C1 segment of cervical spinal cord (tissue), 14 donors: ENCODE measurements around the gene ATP6V1G2.
"Not testable (repeated sequence)": the region's sequence is repeated elsewhere in the genome, so short reads cannot be mapped to it uniquely, and the experiment has no call there.

ENCODE experiments used
- DNase-seq, 14 donors: peaks; one replicate each; lab custom pipeline; 2025; lab: John Stamatoyannopoulos, UW

The ATP6V1G2 gene

GRCh38 chr6:31529329-31530150 is 16.9 kb downstream of the ATP6V1G2 start:
- DNase-seq: no peak

- no peak for DNase-seq
These were observed 17.5 kb downstream of the ATP6V1G2 start, which contains the start of gene MCCD1 for GRCh38 chr6:31528821-31529328. TSS of gene MCCD1 (plus strand) at chr6:31528962. CDS start at chr6:31529015, 53 bp downstream.

DNA sequence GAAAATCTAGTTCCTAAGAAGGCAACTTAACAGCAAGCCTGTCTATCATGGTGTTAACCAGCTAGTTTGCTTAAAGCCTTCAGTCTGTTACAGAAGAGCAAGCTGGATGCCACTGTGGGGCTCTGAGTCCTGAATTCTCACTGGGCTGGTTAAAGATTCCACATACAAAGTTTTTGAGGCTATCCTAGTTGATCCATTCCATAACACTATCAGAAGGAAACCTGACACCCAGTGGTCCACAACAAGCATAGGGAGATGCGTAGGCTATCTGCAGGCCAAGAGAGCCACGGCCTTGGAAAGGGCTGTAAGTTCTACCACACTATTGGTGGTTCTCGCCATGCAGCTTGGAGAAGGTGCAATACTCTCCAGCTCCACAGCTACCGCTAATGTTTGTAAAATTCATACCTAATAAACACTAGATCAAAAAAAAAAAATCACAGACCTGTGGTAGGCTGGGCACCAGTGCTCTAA is 18.1 kb downstream of the ATP6V1G2 start:
- no peak for DNase-seq

GRCh38 chr6:31525932-31526591 is 20.3 kb downstream of the ATP6V1G2 start:
- no peak for DNase-seq

DNA sequence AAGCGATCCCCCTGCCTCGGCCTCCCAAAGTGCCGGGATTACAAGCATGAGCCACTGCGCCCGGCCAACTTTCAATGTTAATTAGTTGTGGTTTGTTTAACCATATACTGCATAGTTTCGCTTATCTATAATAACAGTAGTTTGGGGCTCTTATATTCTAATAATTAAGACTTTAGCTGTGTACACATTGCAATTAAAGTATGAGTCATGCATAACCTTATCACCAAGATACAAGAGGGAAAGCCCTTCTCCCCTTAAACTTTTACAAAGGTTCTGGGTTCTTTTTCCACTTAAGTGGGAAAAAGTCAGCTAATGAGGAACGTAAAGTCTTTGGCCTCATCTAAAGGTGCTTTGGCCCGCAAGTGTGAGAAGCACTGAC is 20.9 kb downstream of the ATP6V1G2 start:
- no peak for DNase-seq

DNA sequence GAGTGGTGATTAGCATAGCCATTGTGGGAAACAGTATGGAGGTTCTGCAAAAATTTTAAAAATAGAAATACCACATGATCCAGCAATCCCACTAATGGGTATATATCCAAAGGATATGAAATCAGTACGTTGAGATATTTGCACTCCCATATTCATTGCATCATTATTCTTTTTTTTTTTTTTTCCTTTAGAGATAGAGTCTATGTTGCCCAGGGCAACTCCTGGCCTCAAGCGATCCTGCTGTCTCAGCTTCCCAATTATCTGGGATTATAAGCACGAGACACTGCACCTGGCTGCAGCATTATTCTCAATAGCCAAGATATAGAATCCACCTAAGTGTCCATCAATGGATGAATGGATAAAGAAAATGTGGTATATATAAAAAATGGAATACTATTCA is 24.6 kb downstream of the ATP6V1G2 start:
- no peak for DNase-seq

DNA sequence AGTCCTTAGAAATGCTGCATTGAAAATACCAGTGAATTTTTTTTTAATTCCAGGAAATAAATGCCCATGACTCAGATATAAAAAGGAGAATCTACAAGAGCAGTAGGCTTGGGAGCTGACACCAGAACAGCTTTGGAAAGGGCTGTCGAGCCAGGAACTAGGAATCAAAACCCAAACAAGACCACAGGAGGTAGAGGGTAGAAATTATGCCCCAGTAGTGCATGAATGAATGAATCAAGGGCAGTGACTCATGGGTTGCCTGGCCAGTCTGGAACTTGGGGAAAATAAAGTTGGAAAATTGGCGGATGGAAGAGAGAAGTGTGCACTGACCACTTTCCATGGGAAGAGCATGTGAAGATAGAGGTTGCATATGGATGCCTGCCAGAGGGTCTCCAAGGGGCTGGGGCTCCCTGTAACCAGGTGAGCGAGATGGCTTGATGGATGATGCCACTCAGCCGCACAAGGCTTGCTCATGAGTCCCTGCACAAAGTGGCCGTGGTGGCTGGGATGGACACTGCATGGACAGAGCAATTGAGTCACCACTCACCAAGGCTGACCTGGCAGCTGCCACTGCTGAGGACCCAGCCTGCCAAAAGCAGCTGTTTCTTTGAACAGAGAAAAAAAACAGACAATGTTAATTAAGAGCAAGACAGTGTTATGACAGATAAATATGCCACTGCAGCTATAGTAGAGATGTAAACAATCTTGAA is 32.8 kb downstream of the ATP6V1G2 start:
- DNase-seq: no peak

DNA sequence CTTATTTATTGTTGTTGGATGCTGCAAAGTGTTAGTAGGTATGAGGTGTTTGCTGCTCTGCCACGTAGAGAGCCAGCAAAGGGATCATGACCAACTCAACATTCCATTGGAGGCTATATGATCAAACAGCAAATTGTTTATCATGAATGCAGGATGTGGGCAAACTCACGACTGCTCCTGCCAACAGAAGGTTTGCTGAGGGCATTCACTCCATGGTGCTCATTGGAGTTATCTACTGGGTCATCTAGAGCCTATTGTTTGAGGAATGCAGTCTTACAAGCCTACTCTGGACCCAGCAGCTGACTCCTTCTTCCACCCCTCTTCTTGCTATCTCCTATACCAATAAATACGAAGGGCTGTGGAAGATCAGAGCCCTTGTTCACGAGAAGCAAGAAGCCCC is 36.4 kb downstream of the ATP6V1G2 start:
- no peak for DNase-seq

GRCh38 chr6:31509036-31509435 is 37.4 kb downstream of the ATP6V1G2 start:
- not testable (repeated sequence) for DNase-seq

DNA sequence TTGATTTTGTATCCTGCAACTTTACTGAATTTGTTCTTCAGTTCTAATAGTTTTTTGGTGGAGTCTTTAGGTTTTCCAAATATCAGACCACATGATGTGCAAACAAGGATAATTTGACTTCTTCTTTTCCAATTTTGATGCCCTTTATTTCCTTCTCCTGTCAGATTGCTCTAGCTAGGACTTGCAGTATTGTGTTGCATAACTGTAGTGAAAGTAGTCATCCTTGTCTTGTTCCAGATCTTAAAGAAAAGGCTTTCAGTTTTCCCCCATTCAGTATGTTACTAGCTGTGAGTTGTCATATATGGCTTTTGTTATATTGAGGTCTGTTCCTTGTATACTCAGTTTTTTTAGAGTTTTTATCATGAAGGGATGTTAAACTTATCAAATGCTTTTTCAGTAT is 43.8 kb downstream of the ATP6V1G2 start:
- no peak for DNase-seq

- not testable (repeated sequence) for DNase-seq
These were observed 46.8 kb downstream of the ATP6V1G2 start for GRCh38 chr6:31499648-31500047.

DNA sequence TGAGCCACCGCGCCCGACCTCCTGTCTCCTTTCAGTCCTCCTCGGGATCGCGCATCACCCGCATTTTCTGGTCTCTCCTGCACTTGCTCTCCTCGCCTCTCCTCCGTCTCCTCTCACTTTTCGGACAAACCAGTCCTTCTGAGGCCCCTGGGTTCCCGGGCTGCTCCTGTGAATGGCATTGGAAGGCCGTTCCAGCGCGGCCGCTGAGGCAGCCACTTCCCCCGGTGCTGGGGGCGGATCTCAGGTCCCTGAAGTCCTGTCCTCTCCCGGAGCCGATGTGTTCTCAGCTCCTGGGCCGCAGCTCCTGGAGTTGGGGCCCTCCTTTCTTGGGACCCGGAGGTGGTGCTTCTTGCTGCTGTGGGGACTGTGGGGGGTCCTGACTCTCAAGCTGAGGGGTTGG is 47.7 kb downstream of the ATP6V1G2 start:
- peak in 1 of 14 donors; percentile 3 for DNase-seq

- peak in 10 of 14 donors; percentile 15 to 90 (median 40) for DNase-seq
These were observed 48.6 kb downstream of the ATP6V1G2 start, which contains the start of gene MICB for GRCh38 chr6:31497531-31498476. TSS of gene MICB (plus strand) at chr6:31498145. CDS start at chr6:31498194, 49 bp downstream.

GRCh38 chr6:31496826-31497225 is 49.6 kb downstream of the ATP6V1G2 start:
- DNase-seq: peak in 1 of 14 donors; percentile 61

GRCh38 chr6:31495580-31495979 is 50.8 kb downstream of the ATP6V1G2 start:
- no peak for DNase-seq
